EL (cell line): Measurements from ENCODE around the gene EGR1.

Experiments
- DNase-seq: peaks from one replicate; pipeline ENCODE4 v3.0.0-alpha.2; 2016

Gene EGR1

DNA sequence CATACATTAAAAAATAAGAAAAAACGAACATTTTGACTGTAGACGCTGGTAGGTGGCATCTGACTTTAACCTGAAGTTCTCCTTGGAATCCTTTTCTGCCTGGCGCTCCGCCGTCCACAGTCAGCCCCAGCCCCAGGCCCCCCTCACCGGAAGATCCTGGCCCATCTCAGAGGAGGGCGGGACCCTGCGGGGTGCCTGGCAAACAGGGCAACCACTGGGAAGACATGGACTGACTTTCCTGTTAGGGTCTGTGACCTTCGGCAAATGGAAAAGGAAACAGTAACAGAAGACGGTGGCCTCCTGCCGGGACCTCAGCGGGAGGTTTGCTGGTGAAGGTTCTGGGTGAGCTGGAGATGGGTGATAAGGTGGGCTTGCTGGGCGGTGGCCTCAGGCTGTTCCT is 11.7 kb upstream of the EGR1 start:
- no peak for DNase-seq

DNA sequence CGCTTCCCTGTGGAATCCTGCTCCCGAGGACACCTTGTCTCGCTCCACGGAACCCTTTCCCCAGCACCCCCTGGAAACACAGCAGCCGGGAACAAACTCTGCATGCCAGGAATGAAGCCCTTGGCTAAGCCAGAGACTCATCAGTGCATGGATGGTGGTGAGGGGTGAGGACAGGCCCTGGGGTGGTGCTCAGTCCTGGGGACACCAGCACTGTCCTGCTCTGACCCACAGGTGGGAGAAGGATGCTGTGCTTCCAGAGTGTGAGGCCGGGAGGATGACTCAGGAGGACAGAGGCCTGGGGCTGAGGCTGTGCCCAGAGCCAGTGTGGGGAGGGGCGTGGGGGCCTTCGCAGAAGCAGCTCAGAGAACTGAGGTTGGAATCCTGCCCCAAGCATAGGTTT is 11.2 kb upstream of the EGR1 start:
- no peak for DNase-seq

DNA sequence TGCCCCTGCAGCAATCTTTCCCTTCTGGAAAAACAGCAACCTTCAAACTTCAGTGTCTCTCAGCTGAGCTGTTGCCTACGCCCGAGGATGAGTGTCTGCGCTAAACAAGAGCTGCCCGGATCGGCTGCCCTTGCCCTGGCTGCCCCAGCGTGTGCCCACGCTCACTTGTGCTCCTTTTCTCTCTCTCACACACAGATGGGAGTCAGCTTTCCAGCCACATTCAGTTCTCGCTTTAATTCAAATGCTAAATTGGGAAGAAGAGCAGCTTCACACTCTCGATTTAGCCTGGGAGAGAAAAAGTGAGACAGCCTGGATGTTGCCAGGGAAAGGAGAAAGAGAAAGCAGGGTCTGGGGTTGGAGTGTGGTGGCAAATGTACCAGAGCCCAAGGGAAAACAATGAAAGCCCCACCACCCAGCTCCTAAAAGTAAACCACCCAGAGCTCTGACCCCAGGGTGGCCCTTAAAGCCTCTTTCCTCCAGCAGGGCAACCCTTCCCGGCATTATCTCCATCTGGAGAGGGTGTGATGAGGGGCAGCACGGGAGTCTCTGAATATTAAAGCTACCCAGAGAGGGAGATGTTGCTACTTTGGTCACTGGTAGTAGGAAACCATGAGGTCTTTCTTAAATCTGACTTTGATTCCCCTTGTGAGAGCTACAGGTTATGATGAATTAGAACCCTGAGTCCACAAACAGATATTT is 9.9 kb upstream of the EGR1 start:
- no peak for DNase-seq

DNA sequence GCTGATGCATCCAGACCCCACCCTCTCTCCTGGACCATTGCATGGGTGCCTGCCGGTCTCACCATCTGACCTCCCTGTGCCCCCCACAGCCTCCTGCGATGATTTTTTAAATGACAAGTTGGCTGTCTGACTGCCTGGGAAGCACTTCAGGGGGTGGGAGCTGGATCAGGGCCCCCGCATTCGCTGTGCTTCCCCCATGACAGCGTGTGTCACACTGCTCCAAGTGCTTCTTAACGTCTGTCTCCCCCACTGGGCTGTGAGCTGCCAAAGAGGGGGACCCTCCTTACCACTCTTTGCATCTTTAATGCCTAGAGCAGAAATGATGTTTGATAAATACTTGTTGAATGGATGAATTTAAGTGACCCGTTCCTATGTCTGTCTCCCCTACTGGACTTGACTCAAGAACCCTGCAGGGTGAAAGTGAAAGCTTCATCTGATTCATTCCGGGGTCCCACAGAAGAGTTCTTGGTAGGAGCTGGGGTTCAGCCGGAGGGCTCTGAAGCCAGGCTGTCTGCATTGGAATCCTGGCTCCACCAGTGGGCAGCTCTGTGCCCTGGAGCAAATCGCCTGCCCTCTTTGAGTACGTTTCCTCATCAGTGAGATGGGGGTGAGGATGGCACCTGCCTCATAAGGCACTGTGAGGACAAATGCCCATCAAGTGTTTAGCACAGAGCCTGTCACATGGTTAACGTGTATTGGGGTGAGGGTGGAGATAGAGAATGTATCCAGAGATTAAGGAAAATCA is 7.6 kb upstream of the EGR1 start:
- no peak for DNase-seq

DNA sequence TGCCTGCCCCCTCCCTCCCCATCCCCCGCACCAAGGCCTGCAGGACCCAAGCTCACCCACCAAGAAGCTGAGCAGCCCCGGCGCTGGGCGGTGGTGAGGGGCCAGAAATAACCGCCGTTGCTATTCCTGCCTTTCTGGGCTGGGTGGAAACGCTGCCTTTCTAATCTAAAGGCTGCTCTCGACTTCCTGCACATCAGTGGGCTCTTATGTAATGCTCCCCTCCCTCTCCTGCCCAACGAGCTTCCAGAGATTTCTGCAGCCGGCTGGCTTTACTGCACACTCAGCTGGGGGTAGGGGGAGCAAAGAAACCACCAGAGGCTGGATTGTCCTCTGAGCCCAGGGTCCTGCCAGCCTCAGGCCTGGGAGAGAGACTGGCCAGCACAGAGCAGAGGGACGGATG is 6.9 kb upstream of the EGR1 start:
- DNase-seq: no peak

- DNase-seq: no peak
Observed at GRCh38 chr5:138458856-138459255, 6.4 kb upstream of the EGR1 start.

- no peak for DNase-seq
Observed at GRCh38 chr5:138459311-138459933, 5.9 kb upstream of the EGR1 start.

GRCh38 chr5:138460032-138460693 is 5.1 kb upstream of the EGR1 start:
- DNase-seq: no peak

DNA sequence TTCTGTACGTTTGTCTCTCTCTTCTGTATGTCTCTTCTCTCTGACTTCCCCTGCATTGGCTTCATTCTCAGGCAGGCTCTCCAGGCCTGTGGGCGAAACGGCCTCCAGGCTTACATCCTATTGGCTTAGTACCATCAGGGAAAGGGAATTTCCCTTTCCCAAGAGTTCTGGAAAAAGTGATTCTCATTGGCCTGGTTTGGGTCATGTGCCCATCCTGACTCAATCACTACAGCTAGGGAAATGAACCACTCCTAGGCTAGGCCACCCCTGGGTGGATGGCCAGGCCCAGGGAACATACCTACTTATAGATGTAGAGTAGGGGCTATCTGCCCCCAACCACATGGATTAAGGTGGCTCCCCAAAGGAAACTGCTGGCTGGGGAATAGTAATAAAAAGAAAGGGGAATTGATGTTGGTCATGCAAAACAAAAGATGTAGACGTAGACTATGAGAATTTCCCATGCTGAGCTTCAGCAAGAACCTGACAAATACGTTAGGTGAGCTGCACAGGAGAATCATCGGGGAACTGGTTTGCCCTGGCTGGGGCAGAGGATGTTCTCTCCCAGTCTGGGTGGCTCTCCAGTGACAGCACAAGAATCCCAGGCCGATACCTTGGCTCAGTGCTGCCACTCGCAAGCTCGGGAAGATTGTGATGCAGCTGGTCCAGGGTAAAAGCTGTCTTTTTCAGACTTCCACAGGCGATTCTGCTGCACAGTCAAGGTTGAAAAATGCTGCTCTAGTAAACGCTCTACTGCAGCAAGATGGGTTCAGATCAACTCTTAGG is 3.7 kb upstream of the EGR1 start:
- peak; percentile 88 for DNase-seq

DNA sequence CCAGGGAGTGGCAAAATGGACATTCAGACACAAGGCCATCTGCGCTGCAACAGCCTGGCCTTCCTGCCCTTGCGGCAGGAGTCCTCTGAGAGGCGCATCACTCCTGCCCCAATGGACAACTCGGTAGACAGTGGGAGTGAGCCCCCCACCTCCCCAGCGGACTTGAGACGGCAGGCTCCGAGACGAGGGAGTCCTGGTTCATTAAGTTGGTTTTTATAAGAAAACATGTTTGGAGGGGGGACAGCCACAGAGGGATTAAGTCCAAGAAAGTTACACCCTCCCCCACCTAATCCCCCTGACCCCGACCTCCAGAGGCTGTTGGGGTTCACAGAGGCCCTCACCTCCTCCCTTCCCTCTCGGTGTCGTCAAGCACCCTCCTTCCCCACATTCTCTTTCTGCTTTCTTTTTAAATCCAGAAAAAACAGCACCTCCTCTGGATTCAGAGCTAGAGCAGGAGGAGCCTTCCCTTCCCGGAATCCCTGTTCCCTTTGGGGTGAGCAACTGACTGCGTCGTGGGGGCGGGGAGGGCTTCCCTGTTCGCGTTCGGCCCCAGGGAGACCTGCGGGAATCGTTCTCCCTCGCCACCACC is 1.8 kb upstream of the EGR1 start:
- peak; percentile 36 for DNase-seq

DNA sequence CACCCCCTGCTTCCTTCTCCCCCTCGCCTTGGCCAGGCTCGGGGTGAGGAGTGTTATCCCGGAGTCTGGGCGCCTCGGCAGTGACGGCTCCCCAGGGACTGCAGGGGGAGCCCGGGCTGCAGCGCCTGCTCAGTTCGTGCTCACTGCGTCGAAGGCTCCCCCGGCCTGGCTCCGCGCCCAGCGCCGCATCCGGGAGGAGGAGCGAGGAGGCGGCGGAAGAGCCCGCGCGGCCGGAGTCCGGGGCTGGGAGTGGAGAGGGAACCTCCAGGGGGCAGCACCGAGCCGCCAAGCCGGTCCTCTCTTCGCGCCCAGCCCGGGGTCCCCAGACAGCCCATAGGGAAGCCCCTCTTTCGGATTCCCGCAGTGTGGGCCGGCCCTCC is 1.3 kb upstream of the EGR1 start:
- peak; percentile 97 for DNase-seq

DNA sequence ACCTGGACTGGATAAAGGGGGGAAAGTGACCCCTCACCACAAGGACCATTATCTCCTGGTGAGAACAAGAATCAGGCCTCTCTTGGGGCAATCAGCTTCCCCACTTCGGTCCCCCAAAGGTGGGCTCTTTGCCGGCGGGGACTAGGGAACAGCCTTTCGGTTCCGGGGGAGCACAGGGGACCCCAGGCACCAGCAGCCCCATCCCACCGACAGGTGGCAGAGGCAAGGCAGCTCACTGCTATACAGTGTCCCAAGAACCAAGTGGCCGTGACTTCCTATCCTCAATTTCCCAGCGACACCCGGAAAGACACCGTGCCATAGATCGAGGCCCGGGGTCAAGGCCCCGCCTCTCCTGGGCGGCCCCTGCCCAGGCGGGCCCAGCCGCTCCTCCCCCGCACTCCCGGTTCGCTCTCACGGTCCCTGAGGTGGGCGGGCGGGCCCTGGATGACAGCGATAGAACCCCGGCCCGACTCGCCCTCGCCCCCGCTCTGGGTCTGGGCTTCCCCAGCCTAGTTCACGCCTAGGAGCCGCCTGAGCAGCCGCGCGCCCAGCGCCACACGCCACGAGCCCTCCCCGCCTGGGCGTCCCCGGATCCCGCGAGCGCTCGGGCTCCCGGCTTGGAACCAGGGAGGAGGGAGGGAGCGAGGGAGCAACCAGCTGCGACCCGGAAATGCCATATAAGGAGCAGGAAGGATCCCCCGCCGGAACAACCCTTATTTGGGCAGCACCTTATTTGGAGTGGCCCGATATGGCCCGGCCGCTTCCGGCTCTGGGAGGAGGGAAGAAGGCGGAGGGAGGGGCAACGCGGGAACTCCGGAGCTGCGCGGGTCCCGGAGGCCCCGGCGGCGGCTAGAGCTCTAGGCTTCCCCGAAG is 655 bp upstream of the EGR1 start:
- peak; percentile 99 for DNase-seq

GRCh38 chr5:138466125-138466899 is 1.0 kb downstream of the EGR1 start:
- peak; percentile 53 for DNase-seq

DNA sequence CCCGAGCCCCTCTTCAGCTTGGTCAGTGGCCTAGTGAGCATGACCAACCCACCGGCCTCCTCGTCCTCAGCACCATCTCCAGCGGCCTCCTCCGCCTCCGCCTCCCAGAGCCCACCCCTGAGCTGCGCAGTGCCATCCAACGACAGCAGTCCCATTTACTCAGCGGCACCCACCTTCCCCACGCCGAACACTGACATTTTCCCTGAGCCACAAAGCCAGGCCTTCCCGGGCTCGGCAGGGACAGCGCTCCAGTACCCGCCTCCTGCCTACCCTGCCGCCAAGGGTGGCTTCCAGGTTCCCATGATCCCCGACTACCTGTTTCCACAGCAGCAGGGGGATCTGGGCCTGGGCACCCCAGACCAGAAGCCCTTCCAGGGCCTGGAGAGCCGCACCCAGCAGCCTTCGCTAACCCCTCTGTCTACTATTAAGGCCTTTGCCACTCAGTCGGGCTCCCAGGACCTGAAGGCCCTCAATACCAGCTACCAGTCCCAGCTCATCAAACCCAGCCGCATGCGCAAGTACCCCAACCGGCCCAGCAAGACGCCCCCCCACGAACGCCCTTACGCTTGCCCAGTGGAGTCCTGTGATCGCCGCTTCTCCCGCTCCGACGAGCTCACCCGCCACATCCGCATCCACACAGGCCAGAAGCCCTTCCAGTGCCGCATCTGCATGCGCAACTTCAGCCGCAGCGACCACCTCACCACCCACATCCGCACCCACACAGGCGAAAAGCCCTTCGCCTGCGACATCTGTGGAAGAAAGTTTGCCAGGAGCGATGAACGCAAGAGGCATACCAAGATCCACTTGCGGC is 1.8 kb downstream of the EGR1 start:
- DNase-seq: peak; percentile 52

- DNase-seq: peak; percentile 55
Observed at GRCh38 chr5:138467711-138468132, 2.4 kb downstream of the EGR1 start.

GRCh38 chr5:138468133-138468965 is 3.1 kb downstream of the EGR1 start:
- peak; percentile 61 for DNase-seq

- DNase-seq: peak; percentile 77
Observed at GRCh38 chr5:138468966-138469539, 3.8 kb downstream of the EGR1 start.
